HFF-Myc (cell line): ENCODE results near the gene DDX27.
A peak's percentile ranks its signal among the peaks of the same experiment; 100 is the strongest.

ENCODE experiments used
- DNase-seq: peaks from one replicate; pipeline ENCODE4 v3.0.0-alpha.2; 2011; ENCODE audit warnings: low read depth; ENCODE audit errors: extremely low read depth
- H3K4me3 ChIP-seq: replicated peaks from 2 replicates; pipeline ENCODE4 v1.5.1; 2011; ENCODE audit warnings: low read depth, mild to moderate bottlenecking, control low read depth, low read length
- TF ChIP-seq, protein P1 (sequence below): IDR thresholded peaks from 2 replicates; pipeline ENCODE4 v1.5.1; 2012; ENCODE audit warnings: mild to moderate bottlenecking, low read depth, low read length, control low read depth; ENCODE audit errors: missing control alignments

DDX27 gene

DNA sequence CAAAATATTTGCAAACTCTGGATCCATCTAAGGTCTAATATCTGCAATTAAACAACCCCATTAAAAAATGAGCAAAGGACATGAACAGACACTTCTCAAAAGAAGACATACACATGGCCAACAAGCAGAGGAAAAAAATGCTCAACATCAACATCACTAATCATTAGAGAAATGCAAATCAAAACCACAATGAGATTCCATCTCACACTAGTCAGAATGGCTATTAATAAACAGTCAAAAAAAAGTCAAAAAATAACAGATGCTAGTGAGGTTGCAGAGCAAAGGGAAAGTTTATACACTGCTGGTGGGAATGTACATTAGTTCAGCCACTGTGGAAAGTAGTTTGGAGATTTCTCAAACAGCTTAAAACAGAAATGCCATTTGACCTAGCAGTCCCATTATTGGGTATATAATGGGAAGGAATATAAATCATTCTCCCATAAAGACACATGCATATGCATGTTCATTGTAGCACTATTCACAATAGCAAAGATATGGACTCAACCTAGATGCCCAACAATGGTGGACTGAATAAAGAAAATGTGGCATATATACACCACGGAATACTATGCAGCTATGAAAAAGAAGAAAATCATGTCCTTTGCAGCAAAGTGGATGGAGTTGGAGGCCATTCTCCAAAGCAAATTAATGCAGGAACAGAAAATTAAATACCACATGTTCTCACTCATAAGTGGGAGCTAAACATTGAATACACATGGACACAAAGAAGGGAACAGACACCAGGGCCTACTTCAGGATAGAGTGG lies 49.6 kb downstream of the DDX27 start:
- TF ChIP-seq, protein P1, sequence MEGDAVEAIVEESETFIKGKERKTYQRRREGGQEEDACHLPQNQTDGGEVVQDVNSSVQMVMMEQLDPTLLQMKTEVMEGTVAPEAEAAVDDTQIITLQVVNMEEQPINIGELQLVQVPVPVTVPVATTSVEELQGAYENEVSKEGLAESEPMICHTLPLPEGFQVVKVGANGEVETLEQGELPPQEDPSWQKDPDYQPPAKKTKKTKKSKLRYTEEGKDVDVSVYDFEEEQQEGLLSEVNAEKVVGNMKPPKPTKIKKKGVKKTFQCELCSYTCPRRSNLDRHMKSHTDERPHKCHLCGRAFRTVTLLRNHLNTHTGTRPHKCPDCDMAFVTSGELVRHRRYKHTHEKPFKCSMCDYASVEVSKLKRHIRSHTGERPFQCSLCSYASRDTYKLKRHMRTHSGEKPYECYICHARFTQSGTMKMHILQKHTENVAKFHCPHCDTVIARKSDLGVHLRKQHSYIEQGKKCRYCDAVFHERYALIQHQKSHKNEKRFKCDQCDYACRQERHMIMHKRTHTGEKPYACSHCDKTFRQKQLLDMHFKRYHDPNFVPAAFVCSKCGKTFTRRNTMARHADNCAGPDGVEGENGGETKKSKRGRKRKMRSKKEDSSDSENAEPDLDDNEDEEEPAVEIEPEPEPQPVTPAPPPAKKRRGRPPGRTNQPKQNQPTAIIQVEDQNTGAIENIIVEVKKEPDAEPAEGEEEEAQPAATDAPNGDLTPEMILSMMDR: no peak
- H3K4me3 ChIP-seq: peak overlapping the region; percentile 16; the same call in 1 of the 2 replicates
- no peak for DNase-seq

DNA sequence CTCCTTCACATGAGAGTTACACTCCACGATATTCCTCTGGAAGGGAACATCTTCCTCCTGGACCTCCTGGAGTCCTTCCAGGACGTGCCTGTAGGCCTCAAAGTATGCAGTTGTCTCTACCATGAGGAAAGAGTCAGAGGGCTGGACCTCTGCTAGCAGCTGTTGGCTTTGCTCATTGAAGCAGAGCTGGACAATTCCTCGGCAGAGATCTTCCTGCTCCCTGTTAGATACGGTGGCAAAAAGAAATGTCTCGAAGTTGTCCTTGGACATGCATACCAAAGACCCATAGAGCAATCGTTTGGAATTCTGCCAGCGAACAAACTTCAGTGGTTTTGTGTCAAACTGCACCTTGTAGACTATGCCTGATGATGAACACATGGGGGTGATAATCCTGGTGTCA lies 51.0 kb downstream of the DDX27 start:
- DNase-seq: no peak
- peak overlapping the region; percentile 28 for H3K4me3 ChIP-seq
- TF ChIP-seq, protein P1: no peak

DNA sequence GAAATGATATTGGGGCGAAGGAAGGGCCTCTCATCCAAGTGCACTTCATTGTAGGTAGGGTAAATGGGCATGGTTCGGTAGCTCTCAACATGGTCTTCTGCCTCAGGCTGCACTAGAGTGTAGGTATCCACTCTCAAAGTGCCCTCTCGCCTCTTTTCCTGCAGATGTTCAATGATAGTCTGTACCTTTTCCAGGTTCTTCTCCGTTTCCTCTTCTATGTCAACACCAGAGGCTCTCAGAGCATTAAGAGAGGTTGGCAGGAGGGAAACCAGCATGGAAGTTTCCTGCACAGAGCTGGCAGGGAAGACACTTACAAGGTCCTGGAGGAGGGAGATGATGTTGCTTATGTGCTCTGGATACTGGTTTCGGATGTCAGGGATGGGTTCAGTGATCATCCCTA lies 51.5 kb downstream of the DDX27 start:
- TF ChIP-seq, protein P1: no peak
- DNase-seq: no peak
- no peak overlapping the region; the same call in 1 of the 2 replicates for H3K4me3 ChIP-seq

DNA sequence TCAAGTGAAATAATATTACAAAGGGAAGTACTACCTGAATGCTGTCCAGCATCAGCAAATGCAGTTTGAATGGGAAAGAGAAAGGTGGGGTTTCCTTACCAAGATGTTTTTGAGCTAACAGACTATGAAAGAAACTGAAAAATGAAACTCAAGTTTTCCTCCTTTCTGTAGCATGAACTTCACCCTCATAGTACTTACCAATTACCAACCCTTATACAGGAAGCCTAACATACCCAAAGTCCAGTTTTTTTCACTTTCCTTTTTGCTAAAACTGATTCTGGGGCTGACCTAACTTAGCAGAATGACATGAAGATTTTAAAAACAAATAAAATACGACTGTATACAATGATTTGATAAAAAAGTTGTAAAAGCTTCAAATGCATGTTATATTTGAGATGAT lies 53.4 kb downstream of the DDX27 start:
- DNase-seq: no peak
- TF ChIP-seq, protein P1: no peak
- no peak overlapping the region for H3K4me3 ChIP-seq

DNA sequence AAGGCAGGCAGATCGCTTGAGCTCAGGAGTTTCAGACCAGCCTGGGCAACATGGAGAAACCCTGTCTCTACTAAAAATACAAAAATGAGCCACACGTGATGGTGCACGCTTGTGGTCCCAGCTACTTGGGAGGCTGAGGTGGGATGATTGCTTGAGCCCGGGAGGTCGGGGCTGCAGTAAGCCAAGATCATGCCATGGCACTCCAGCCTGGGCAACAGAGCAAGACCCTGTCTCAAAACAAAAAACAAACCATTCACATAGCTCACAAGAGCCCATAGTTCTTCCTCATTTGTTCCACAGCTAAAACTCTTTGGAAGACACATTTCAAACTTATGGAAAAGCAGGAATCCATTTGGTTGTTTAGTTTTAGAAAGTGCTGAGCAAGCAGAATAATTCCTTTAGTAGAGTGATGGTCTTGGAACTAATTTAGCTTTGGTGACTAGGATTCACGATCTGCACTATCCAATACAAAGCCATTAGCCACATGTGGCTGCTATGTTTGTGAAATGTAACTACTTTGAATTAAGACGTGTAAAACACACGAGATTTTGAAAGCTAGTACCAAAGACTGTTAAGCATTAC lies 54.6 kb downstream of the DDX27 start:
- no peak for DNase-seq
- TF ChIP-seq, protein P1: no peak
- H3K4me3 ChIP-seq: no peak overlapping the region

DNA sequence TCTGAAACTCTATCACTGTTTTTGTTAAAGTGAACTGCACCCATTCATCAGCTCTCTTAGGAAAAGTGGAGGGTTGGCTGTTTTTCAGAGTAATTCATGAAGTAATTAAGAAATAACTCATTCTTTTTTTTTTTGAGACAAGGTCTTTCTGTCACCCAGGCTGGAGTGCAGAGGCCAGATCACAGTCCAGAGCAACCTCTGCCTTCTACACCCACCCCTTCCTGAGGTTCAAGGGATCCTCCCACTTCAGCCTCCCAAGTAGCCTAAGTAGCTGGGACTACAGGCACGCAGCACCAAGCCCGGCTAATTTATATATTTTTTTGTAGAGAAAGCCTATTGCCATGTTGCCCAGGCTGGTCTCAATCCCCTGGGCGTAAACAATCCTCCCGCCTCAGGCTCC lies 56.0 kb downstream of the DDX27 start:
- TF ChIP-seq, protein P1: no peak
- DNase-seq: no peak
- peak overlapping the region; percentile 99 for H3K4me3 ChIP-seq

DNA sequence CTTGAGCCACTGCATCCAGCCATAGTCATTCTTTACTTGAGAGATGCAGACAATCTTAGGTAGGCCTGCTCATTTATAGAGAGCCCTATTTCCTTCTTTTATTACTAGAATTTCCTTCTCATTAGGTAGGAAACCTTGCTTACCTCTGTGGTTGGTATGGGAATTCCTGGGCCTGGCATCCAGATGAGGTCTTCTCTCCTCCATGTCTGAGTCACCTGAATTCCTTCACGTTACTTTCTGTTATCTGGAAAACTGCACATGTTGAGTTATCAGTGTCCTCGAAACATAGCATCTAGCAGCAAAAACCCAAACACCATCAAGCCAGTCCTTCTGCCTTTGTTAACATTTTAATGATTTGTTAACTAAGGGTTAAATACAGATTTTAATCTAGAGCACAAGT lies 56.4 kb downstream of the DDX27 start:
- H3K4me3 ChIP-seq: peak overlapping the region; percentile 99
- no peak for DNase-seq
- TF ChIP-seq, protein P1: no peak
